AG10803 (cell line): Measurements from ENCODE around the gene MGMT.

Experiments used
- DNase-seq: peaks from one replicate; pipeline ENCODE4 v3.0.0; 2010; ENCODE audit warnings: low read depth
- H3K4me3 ChIP-seq: 2 replicates; pipeline ENCODE4 v1.5.1; 2011; ENCODE audit warnings: mild to moderate bottlenecking, low read length, control low read depth
- TF ChIP-seq, protein P1 (sequence below): conservative IDR thresholded peaks from 2 replicates; pipeline ENCODE4 v1.5.1; 2011; ENCODE audit warnings: mild to moderate bottlenecking, low read length, control low read depth, inconsistent platforms

MGMT gene

DNA sequence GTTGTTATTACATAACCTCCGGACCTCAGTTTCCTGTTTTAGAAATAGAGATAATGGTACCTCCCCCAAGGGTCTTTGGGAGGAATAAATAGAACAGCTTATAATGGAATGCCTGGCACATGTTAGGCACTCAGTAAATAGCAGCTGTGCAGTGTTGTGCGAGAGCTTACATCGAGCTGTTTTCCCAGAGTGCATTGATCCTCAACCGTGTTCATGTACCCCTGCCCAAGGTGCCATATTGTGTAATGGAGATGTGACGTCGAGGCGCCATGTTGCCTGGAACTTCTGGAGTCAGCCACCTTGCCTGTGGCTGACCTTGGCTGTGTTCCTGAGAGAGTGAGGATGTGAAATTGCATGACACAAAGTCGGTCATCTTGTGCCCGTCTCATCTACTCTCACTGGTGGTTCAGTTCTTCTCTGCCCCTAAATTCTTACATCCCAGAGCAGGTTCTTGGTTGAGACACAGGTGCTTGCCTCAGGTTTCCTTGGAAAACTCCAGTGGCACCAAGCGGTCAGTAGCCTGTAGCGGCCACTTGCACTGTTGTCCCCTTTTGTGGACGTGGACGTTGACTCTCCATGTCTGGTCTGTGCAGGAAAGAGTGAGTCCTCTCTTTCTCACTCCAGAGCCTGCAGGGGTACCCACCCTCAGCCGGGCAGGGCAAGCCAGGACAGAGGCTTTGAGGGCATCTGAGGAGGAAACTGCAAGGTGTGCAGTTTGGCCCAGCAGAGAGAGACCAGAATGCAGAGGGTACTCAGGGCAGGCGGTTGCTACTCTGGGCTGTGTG lies 230.6 kb downstream of the MGMT start:
- no peak for DNase-seq
- TF ChIP-seq, protein P1, sequence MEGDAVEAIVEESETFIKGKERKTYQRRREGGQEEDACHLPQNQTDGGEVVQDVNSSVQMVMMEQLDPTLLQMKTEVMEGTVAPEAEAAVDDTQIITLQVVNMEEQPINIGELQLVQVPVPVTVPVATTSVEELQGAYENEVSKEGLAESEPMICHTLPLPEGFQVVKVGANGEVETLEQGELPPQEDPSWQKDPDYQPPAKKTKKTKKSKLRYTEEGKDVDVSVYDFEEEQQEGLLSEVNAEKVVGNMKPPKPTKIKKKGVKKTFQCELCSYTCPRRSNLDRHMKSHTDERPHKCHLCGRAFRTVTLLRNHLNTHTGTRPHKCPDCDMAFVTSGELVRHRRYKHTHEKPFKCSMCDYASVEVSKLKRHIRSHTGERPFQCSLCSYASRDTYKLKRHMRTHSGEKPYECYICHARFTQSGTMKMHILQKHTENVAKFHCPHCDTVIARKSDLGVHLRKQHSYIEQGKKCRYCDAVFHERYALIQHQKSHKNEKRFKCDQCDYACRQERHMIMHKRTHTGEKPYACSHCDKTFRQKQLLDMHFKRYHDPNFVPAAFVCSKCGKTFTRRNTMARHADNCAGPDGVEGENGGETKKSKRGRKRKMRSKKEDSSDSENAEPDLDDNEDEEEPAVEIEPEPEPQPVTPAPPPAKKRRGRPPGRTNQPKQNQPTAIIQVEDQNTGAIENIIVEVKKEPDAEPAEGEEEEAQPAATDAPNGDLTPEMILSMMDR = no peak
- no peak overlapping the region for H3K4me3 ChIP-seq

DNA sequence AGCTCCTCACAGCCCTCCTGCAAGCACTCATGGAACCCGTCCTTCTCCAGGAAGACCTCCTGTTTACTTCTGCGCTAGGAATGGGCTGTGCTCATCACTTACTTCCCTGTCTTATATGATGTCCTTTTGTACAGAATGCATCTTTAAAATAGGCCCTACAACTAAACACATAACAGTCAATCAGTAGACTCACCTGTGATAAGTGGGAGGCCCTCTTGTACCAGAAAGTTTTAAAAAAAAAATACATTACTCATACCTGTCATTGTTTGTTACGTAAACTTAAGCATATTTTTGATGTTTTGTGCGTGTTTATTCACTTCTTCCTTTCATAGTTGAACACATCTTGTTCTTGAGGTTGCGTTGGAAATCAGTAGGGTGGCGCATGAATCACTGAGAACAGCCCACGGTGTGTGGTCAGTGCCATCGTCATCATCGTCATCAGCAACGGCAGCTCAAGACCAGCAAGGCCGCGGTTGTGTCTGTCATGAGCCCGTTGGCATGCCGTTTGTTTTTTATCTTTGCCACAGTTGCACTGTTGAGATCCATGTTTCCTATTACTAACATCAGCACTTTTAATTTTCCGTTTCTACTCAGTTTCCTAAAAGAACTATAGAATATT lies 232.8 kb downstream of the MGMT start:
- H3K4me3 ChIP-seq = no peak overlapping the region
- TF ChIP-seq, protein P1 = no peak
- no peak for DNase-seq

DNA sequence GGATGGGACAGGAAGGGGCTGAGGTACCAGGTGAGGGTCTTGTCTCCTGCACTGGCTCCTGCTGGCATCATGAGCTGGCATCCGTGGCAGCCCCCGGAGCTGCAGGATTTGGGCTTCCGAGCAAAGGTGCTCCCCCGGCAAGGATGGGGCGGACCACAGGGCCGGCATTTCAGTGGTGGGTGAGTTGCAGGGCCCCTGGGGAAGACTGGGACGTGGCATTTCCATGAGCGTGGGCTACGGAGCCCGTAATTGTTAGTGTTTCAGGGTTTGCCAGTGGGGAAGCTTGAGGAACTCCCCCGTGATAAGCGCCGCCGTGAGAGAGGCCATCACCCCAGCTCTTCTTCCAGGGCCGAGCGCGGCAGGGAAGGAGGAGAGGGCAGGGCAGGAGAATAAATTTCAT lies 235.6 kb downstream of the MGMT start:
- no peak overlapping the region for H3K4me3 ChIP-seq
- DNase-seq = no peak
- TF ChIP-seq, protein P1 = no peak

GRCh38 chr10:129703287-129704137 lies 236.5 kb downstream of the MGMT start:
- no peak for DNase-seq
- TF ChIP-seq, protein P1 = no peak
- H3K4me3 ChIP-seq = no peak overlapping the region

- TF ChIP-seq, protein P1 = no peak
- DNase-seq = no peak
- H3K4me3 ChIP-seq = no peak overlapping the region
Measured at GRCh38 chr10:129704225-129704624, 237.2 kb downstream of the MGMT start.

GRCh38 chr10:129704786-129705525 lies 237.9 kb downstream of the MGMT start:
- no peak overlapping the region for H3K4me3 ChIP-seq
- TF ChIP-seq, protein P1 = no peak
- DNase-seq = peak; percentile 52
